HG03439 (cell line): ENCODE results near the gene METTL17.
"Not testable (repeated sequence)": the region's sequence is repeated elsewhere in the genome, so short reads cannot be mapped to it uniquely, and the experiment has no call there.

Source experiments
- ATAC-seq: cut with Tn5 transposase; IDR thresholded peaks from one replicate; pipeline ENCODE4 v1.9.1; 2021; ENCODE audit warnings: mild to moderate bottlenecking, moderate library complexity; ENCODE audit not compliant: unreplicated experiment

The METTL17 gene

DNA sequence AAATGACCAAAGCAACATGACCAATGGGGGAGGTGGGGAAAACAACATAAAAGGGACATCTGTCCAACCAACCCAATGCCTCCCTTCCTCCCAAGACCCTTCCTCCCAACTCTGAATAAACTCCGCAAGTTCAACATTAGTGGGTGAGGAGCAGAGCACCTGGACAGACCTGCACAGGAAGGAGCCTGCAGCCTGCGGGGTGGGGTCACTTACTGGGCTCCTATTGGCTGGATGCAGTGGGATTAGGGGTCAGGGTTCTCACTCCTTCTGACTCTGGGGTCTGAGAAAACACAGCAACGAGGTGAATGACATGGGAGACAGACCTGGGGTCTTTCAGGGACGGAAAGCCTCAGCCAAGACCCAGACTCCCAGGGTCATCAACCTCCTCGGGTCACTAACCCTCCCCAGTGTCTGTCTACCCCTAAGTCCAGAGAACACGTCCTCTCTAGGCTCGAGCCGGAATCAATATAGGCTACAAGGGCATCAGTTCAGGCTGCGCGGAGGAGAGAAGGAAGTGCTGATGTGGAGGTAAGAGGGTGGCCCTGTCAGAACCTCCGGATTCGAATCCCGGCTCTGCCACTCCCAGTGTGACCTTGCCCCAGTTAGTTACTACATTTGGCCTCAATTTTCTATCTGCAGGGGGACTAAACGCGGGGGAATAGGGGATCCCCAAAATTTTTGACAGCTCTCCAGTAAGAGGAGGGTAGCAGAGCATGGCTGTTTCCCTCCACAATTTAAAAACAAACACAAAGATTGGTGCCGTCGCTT lies 34.2 kb downstream of the METTL17 start:
- ATAC-seq, result no peak

GRCh38 chr14:21024585-21025370 lies 35.0 kb downstream of the METTL17 start, which contains the start of gene NDRG2:
NDRG2 (minus strand) TSS chr14:21025061; CDS start chr14:21023315, 1,746 bp downstream.
- no peak for ATAC-seq

- ATAC-seq, result no peak
Observed at GRCh38 chr14:21025371-21026273, 35.8 kb downstream of the METTL17 start.

DNA sequence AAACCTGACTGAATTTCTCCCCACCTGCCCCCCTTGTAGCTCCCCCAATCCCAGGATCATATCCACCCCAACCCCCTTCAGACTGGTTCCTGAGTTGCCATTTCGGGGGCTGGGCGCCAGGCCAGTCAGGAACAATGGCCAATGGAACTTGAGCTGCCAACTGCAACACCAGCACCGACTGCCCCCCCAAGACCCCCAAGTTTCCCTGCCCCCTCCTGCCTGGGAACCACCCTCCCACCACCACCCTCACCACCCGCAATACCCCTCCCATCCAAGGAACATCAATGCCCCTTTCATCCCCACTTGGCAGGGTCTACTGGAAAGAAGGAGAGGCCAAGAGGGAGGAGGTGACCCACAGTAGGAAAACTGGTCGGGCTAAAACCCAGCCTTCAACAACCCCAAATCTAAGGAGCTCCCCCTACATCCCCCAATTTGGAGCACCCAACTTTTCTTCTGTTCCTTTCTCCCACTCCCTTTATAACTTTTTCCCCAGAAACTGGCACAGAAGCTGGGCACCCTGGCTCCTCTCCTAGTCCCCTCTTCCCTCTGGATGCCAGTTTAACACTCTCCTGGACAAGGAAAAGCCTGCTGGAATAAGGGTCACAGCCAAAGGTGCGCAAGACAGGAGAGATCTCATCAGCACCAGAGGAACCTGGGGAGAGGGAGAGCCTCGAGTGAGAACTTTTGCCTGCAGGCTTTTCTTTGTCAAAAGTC lies 36.7 kb downstream of the METTL17 start:
- ATAC-seq, result no peak

DNA sequence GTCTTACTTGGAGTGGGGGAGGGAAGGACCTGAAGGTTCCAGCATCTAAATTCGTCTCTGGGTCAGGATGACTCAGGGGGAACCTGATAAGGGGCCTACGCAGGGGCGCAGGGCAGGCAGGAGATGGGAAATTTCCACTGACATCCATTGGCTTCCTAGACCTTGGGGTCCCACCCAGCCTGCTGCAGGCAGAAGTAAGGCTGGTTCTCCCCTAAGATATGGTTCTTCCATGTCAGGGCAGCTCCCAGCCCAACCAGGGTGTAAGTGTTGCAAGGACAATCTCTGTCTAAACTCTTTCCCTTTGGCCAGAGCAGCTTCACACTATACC lies 37.2 kb downstream of the METTL17 start:
- ATAC-seq, result no peak

- ATAC-seq, result no peak
Observed at GRCh38 chr14:21029917-21030316, 40.1 kb downstream of the METTL17 start, which contains the start of gene TPPP2. TPPP2 (plus strand) TSS chr14:21030217; CDS start chr14:21030582, 365 bp downstream.

GRCh38 chr14:21030531-21030930 lies 40.8 kb downstream of the METTL17 start:
- ATAC-seq, result no peak

GRCh38 chr14:21032326-21033132 lies 42.7 kb downstream of the METTL17 start:
- ATAC-seq, result no peak

DNA sequence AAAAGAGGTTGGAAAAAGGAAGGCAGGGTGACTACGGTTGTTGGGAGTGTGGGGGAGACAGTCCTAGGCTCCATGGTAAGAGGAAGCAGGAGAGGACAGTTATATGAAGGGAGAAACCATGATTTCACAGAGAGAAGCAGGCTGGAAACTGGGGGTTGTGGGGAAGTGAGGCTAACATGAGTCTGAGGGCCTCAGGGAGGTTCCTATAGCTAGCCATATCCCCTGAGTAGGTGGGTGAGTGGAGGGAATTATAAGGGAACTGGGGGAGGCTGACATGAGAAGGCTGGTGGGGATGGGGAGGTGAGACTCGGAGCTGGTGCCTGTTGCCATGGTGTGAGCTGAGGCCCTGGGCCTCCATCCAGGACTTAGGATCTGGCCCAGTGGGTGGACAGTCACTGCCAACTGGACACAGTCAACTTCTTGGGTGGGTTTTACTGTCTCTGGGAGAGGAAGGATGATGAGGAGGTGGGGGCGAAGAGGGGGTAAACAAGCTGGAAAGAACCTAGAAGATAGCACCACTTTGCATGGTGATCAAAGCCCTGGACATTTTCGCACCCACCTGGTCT lies 43.4 kb downstream of the METTL17 start:
- no peak for ATAC-seq

DNA sequence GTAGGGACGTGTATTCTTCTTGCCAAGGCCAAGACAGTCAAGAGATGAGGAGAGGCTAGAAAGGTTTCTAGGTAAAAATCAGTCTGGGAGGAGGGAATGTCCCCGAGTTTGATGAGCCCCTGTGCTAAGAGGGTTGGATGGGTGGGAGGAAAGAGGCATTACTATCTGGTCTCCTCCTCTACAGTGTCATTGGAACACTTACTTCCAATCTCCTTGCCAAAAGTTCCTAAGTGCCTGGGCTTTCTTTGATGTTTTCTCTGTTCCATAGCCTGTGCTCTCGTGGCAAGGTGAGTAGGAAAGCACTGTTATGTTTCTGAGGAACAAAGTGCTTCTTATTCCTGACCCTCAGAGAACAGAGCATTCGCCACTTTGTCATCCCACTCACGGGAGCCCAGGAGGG lies 44.9 kb downstream of the METTL17 start, which contains the start of gene RNASE13:
RNASE13 (minus strand) TSS at position 101 of the 400 bp plus-strand sequence. CDS start 519 bp downstream, outside the sequence.
- ATAC-seq, result no peak

- ATAC-seq, result no peak
Observed at GRCh38 chr14:21036751-21037150, 47.0 kb downstream of the METTL17 start.

GRCh38 chr14:21037156-21037555 lies 47.4 kb downstream of the METTL17 start:
- no peak for ATAC-seq

- ATAC-seq, result no peak
Observed at GRCh38 chr14:21038441-21039422, 49.0 kb downstream of the METTL17 start.

- ATAC-seq, result no peak
Observed at GRCh38 chr14:21039585-21040369, 50.0 kb downstream of the METTL17 start.

DNA sequence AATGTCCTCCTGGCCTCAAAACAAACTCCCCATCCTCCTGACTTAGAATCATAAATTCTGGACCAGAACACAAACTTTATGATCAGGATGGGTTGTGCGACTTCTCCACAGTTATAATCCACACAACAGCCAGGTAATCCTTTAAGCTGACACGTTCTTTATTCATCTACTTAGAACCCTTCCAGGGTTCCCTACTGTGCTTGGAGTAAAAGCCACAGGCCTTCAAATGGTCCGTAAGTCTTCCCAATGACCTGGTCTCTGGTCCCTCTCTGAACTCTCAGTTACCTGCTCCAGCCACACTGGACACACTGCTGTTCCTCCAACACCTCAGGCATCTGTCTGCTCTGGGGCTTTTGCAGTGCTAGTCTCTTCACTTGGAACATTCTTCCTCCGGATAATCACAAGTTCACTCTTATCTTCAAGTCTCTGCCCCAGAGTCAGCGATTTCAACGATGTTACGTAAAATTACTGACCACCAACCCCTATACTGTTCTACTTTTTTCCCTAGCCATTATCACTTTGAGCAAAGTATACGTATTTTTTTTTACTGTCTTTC lies 50.7 kb downstream of the METTL17 start:
- no peak for ATAC-seq

DNA sequence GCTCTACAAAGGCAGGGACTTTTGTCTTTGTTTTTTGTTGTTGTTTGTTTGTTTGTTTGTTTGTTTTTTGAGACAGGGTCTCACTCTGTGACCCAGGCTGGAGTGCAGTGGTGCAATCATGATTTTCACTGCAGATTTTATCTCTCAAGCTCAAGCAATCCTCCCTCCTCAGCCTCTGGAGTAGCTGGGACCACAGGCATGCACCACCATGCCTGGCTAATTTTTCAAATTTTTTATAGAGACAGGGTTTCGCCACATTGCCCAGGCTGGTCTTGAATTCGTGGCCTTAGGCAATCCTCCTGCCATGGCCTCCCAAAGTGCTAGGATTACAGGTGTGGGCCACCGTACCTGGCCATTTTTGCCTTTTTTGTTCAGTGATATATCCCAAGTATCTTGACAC lies 51.2 kb downstream of the METTL17 start:
- not testable (repeated sequence) for ATAC-seq
